GM21717 (cell line): ENCODE results near the gene FGF2.
"Not testable (repeated sequence)": the region's sequence is repeated elsewhere in the genome, so short reads cannot be mapped to it uniquely, and the experiment has no call there.

Experiments used
- ATAC-seq: cut with Tn5 transposase; IDR thresholded peaks from one replicate; pipeline ENCODE4 v1.9.1; 2021; ENCODE audit warnings: mild to moderate bottlenecking, moderate library complexity; ENCODE audit not compliant: unreplicated experiment

The FGF2 gene

GRCh38 chr4:122811781-122812180, 14.8 kb upstream of the FGF2 start:
- ATAC-seq = not testable (repeated sequence)

GRCh38 chr4:122812823-122813222, 13.8 kb upstream of the FGF2 start:
- not testable (repeated sequence) for ATAC-seq

- ATAC-seq = peak; percentile 99
Observed at GRCh38 chr4:122814426-122814825, 12.2 kb upstream of the FGF2 start.

- ATAC-seq = peak; percentile 81
Observed at GRCh38 chr4:122815248-122815647, 11.4 kb upstream of the FGF2 start.

- ATAC-seq = no peak
Observed at GRCh38 chr4:122816476-122816875, 10.2 kb upstream of the FGF2 start.

- no peak for ATAC-seq
Observed at GRCh38 chr4:122819708-122820449, 6.8 kb upstream of the FGF2 start.

- no peak for ATAC-seq
Observed at GRCh38 chr4:122821092-122821491, 5.5 kb upstream of the FGF2 start.

GRCh38 chr4:122822466-122822865, 4.2 kb upstream of the FGF2 start:
- ATAC-seq = no peak

GRCh38 chr4:122823476-122823875, 3.2 kb upstream of the FGF2 start:
- ATAC-seq = no peak

GRCh38 chr4:122824616-122825015, 2.0 kb upstream of the FGF2 start:
- no peak for ATAC-seq

- no peak for ATAC-seq
Observed at GRCh38 chr4:122826079-122826527, 528 bp upstream of the FGF2 start.

- peak; percentile 47 for ATAC-seq
Observed at GRCh38 chr4:122827258-122827878, 737 bp downstream of the FGF2 start.

- ATAC-seq = peak; percentile 94
Observed at GRCh38 chr4:122827879-122828601, 1.4 kb downstream of the FGF2 start.

- ATAC-seq = no peak
Observed at GRCh38 chr4:122830426-122831095, 3.9 kb downstream of the FGF2 start.

- ATAC-seq = no peak
Observed at GRCh38 chr4:122831515-122832196, 5.0 kb downstream of the FGF2 start.

GRCh38 chr4:122832732-122833131, 6.1 kb downstream of the FGF2 start:
- ATAC-seq = no peak

GRCh38 chr4:122833999-122834398, 7.4 kb downstream of the FGF2 start:
- no peak for ATAC-seq

GRCh38 chr4:122836941-122837340, 10.3 kb downstream of the FGF2 start:
- no peak for ATAC-seq

GRCh38 chr4:122838034-122838433, 11.4 kb downstream of the FGF2 start:
- no peak for ATAC-seq

- no peak for ATAC-seq
Observed at GRCh38 chr4:122842392-122842791, 15.8 kb downstream of the FGF2 start.
